Activated T-helper 17 cell treated with anti-CD3 and anti-CD28 coated beads, Interleukin-2, amount 50 U/mL, for 72 hours (primary cell): ENCODE data around the gene ME3. TPM values are rescaled to one million over a fixed set of nuclear protein-coding genes. Genes with fewer than 3 reads are reported as not detected.
"Not testable (repeated sequence)": the region's sequence is repeated elsewhere in the genome, so short reads cannot be mapped to it uniquely, and the experiment has no call there.

ENCODE experiments used
- ATAC-seq: fragments of 150-1000 bp; cut with Tn5 transposase; replicated peaks from 2 replicates; pipeline ENCODE4 v1.10.0; 2021; ENCODE audit warnings: mild to moderate bottlenecking, moderate library complexity
- H3K27ac Mint-ChIP-seq: one replicate; pipeline ENCODE4 v1.8.0; 2022; ENCODE audit warnings: mixed read lengths
- H3K27me3 Mint-ChIP-seq: one replicate; pipeline ENCODE4 v1.8.0; 2022; ENCODE audit warnings: mixed read lengths
- H3K36me3 Mint-ChIP-seq: one replicate; pipeline ENCODE4 v1.8.0; 2022; ENCODE audit warnings: low read depth, mild to moderate bottlenecking, mixed read lengths
- H3K4me1 Mint-ChIP-seq: one replicate; pipeline ENCODE4 v1.8.0; 2022; ENCODE audit warnings: mixed read lengths
- H3K4me3 Mint-ChIP-seq: one replicate; pipeline ENCODE4 v1.8.0; 2022; ENCODE audit warnings: mild to moderate bottlenecking, mixed read lengths
- H3K9me3 Mint-ChIP-seq: one replicate; pipeline ENCODE4 v1.8.0; 2022; ENCODE audit warnings: mixed read lengths
- total RNA-seq, 2 donors: library from RNA; stranded (reverse); gene quantifications; one replicate each; pipeline ENCODE4 v1.2.3, GENCODE V29; 2022

The ME3 gene
- total RNA-seq, 2 donors from 2014 or later = 1.5 to 2.9 TPM

DNA sequence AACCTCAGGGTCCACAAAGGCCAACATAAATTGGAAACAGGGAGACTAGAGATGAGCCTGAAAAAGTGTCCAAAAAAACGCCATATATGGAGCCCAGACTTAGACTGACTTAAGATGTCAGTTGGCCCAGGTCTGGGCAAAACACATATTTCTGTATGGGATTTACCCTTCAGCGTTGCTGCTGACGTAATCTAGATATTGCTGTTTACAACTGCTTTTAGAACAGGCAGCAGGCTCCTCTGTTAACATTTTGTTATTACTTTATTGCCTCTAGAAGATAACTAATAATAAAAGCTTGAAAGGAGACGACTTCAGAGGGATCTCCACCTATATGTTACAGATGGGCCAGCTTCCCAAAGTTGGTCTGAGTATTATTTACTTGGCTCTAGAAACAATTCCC is 8.7 kb downstream of the ME3 start:
- no peak for ATAC-seq
- H3K4me1 Mint-ChIP-seq = no peaks in the 10 kb centered on the region
- peaks cover 3% of the 10 kb centered on the region for H3K9me3 Mint-ChIP-seq
- no peaks in the 10 kb centered on the region for H3K36me3 Mint-ChIP-seq
- peaks cover 10% of the 10 kb centered on the region for H3K27me3 Mint-ChIP-seq
- no peak overlapping the region for H3K4me3 Mint-ChIP-seq
- no peak overlapping the region for H3K27ac Mint-ChIP-seq

DNA sequence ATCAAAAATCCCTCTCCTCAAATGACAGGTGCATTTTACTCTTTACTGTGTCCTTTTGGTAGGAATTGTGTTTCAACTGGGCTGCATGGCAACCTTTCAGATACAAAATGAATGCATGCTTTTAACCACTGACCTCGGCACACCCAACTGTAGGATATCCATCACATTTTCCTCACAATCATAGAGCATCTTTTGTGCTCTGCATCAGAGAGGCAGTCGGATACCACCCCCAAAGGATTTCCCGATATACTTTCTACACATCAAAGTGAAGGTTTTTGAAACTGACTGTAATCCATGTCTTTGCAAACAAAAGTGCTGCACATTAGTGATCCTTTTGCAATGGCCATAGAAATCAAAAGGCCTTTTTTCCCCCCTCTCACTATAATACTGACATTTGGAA is 9.1 kb downstream of the ME3 start:
- no peak overlapping the region for H3K27ac Mint-ChIP-seq
- peaks cover 5% of the 10 kb centered on the region for H3K9me3 Mint-ChIP-seq
- H3K4me1 Mint-ChIP-seq = no peaks in the 10 kb centered on the region
- no peak overlapping the region for H3K4me3 Mint-ChIP-seq
- H3K27me3 Mint-ChIP-seq = peaks cover 10% of the 10 kb centered on the region
- H3K36me3 Mint-ChIP-seq = no peaks in the 10 kb centered on the region
- no peak for ATAC-seq

- Mint-ChIP-seq H3K4me3 (no peak overlapping the region), H3K27me3 (no peaks in the 10 kb centered on the region), H3K4me1 (no peaks in the 10 kb centered on the region), H3K9me3 (peaks cover 8% of the 10 kb centered on the region), H3K36me3 (no peaks in the 10 kb centered on the region), H3K27ac (no peak overlapping the region)
- ATAC-seq = no peak
Measured at GRCh38 chr11:86660736-86661135, 11.7 kb downstream of the ME3 start.

GRCh38 chr11:86660088-86660487 is 12.3 kb downstream of the ME3 start:
- Mint-ChIP-seq H3K4me1 (no peaks in the 10 kb centered on the region), H3K27ac (no peak overlapping the region), H3K36me3 (no peaks in the 10 kb centered on the region), H3K4me3 (no peak overlapping the region), H3K9me3 (peaks cover 8% of the 10 kb centered on the region), H3K27me3 (no peaks in the 10 kb centered on the region)
- ATAC-seq = no peak

DNA sequence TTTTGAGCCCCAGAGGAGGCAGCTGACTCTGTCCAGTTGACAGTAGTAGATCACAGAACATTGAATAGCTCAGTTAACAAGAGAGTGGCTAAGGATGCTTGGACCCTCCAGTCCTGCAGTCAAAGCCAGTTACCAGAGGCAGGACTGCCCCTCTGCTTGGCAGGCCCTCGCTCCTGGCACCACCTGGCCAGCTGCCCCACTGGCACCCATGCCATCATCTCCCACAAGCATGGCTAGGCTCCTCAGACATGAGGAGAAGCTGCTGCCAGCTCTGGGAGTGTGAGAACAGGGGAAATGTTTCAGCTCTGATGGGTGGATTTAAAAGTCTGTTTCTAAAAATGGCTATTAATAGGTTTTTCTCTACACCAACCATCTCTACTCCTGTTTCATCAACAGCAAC is 13.9 kb downstream of the ME3 start:
- no peak overlapping the region for H3K27ac Mint-ChIP-seq
- no peaks in the 10 kb centered on the region for H3K4me1 Mint-ChIP-seq
- no peak for ATAC-seq
- H3K36me3 Mint-ChIP-seq = no peaks in the 10 kb centered on the region
- H3K9me3 Mint-ChIP-seq = peaks cover 9% of the 10 kb centered on the region
- peaks cover under 1% of the 10 kb centered on the region for H3K27me3 Mint-ChIP-seq
- no peak overlapping the region for H3K4me3 Mint-ChIP-seq

DNA sequence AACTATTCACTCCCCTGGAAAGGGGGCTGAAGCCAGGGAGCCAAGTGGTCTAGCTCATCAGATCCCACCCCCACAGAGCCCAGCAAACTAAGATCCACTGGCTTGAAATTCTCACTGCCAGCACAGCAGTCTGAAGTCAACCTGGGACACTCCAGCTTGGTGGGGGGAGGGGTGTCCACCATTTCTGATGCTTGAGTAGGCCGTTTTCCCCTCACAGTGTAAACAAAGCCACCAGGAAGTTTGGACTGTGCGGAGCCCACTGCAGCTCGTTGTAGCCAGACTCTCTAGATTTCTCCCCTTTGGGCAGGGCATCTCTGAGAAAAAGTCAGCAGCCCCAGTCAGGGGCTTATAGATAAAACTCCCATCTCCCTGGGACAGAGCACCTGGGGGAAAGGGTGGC is 27.2 kb downstream of the ME3 start:
- H3K9me3 Mint-ChIP-seq, H3K4me1 Mint-ChIP-seq, ATAC-seq, H3K27ac Mint-ChIP-seq, H3K36me3 Mint-ChIP-seq, H3K27me3 Mint-ChIP-seq, H3K4me3 Mint-ChIP-seq: not testable (repeated sequence)

DNA sequence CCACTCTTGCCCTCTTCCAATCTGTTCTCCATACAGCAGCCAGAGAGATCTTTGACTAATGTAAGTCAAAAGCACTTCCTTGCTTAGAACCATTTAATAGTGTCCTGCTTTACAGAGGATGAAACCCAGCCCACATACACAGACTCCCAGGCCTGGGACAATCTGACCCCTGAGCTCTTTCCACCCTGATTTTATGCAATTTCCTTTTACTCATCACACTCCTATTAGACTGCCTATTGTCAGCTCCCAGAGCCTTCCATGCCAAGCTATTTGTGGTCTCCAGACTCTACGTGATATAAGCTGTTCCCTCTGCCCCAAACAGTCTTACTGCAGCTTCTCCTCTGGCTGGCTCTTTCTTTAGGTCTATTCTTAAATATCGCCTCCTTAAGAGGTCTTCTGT is 28.1 kb downstream of the ME3 start:
- Mint-ChIP-seq H3K27ac (no peak overlapping the region), H3K9me3 (peaks cover 5% of the 10 kb centered on the region), H3K4me1 (no peaks in the 10 kb centered on the region), H3K27me3 (peaks cover 5% of the 10 kb centered on the region), H3K4me3 (no peak overlapping the region), H3K36me3 (no peaks in the 10 kb centered on the region)
- no peak for ATAC-seq

- ATAC-seq = no peak
- no peaks in the 10 kb centered on the region for H3K4me1 Mint-ChIP-seq
Measured at GRCh38 chr11:86641537-86642261, 30.7 kb downstream of the ME3 start.

DNA sequence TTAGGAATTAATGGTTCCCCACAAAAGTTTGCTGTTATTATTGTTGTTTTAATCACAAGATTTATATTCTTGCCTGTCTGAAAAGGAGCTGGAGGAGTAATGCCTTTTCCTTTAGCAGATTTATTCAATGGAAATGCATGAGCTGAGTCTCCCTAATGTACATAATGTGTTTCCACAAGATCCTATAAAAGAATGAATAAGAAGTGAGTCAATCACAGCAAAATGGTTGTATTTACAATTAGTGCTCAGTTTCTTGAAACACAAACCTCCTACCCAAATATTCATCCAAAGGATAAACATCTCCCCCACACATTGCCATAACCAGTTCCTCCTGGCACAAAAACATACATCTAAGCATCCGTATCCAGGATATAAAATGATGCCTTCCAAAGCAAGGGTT is 33.3 kb downstream of the ME3 start:
- Mint-ChIP-seq H3K36me3 (no peaks in the 10 kb centered on the region), H3K27me3 (no peaks in the 10 kb centered on the region), H3K27ac (no peak overlapping the region), H3K9me3 (no peaks in the 10 kb centered on the region), H3K4me1 (no peaks in the 10 kb centered on the region), H3K4me3 (no peak overlapping the region)
- no peak for ATAC-seq

More at GRCh38 chr11:86641537-86642261, 30.7 kb downstream of the ME3 start:
- no peaks in the 10 kb centered on the region for H3K9me3 Mint-ChIP-seq
- H3K4me3 Mint-ChIP-seq = no peak overlapping the region
- H3K27me3 Mint-ChIP-seq = no peaks in the 10 kb centered on the region
- no peak overlapping the region for H3K27ac Mint-ChIP-seq
- H3K36me3 Mint-ChIP-seq = no peaks in the 10 kb centered on the region

DNA sequence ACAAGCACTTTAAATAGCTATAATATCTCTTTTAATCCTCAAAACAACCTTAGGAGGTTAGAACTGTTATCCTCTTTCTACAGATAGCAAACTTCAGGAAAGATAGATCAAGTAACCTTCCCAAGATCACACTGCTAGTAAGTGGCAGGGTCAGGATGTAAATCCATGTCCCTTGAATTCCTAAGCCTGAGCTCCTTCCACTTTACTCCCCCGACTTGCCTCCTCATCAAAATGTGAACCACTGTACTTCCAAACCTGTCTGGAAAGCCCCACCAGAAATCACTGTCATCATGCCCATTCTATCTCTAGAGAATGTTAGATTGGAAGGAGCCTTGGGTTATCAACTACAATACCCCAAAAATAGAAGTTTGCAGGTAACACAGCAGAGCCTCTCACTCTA is 33.7 kb downstream of the ME3 start:
- no peaks in the 10 kb centered on the region for H3K4me1 Mint-ChIP-seq
- no peak overlapping the region for H3K4me3 Mint-ChIP-seq
- no peak for ATAC-seq
- H3K27ac Mint-ChIP-seq = no peak overlapping the region
- no peaks in the 10 kb centered on the region for H3K9me3 Mint-ChIP-seq
- H3K27me3 Mint-ChIP-seq = no peaks in the 10 kb centered on the region
- H3K36me3 Mint-ChIP-seq = no peaks in the 10 kb centered on the region

DNA sequence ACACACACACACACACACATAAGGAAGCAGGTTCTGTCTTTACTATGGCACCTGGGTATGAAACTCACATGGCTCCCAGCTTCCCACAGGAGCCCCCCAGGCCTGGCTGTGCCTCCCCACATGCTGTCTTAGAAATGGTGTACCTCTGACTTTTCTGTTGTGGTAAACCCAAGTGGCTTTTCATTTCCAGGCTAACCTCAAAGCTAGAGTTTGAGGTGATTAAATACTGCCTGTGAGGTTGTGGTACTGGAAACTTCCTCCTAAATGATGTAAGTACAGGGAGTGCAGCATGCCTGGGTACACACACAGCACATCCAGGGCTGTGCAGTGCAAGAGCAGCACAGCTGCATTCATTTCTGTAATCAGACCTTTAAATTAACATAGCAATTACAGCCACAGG is 34.4 kb downstream of the ME3 start:
- H3K4me1 Mint-ChIP-seq = peaks cover 5% of the 10 kb centered on the region

GRCh38 chr11:86636275-86636674 is 36.1 kb downstream of the ME3 start:
- Mint-ChIP-seq H3K27me3 (no peaks in the 10 kb centered on the region), H3K36me3 (no peaks in the 10 kb centered on the region), H3K9me3 (no peaks in the 10 kb centered on the region), H3K4me1 (peaks cover 5% of the 10 kb centered on the region), H3K27ac (no peak overlapping the region), H3K4me3 (no peak overlapping the region)
- no peak for ATAC-seq

More for the DNA sequence above, 34.4 kb downstream of the ME3 start:
- ATAC-seq = peak; percentile 87
- H3K27ac Mint-ChIP-seq = no peak overlapping the region
- H3K9me3 Mint-ChIP-seq = no peaks in the 10 kb centered on the region
- H3K4me3 Mint-ChIP-seq = no peak overlapping the region
- no peaks in the 10 kb centered on the region for H3K36me3 Mint-ChIP-seq
- no peaks in the 10 kb centered on the region for H3K27me3 Mint-ChIP-seq

- Mint-ChIP-seq H3K27ac (peak overlapping the region; percentile 6), H3K27me3 (no peaks in the 10 kb centered on the region)
Measured at GRCh38 chr11:86632499-86633269, 39.7 kb downstream of the ME3 start.

GRCh38 chr11:86630229-86630981 is 42.0 kb downstream of the ME3 start:
- H3K4me1 Mint-ChIP-seq = peaks cover 5% of the 10 kb centered on the region
- H3K9me3 Mint-ChIP-seq = no peaks in the 10 kb centered on the region
- no peak for ATAC-seq
- no peak overlapping the region for H3K4me3 Mint-ChIP-seq
- H3K27me3 Mint-ChIP-seq = no peaks in the 10 kb centered on the region
- H3K36me3 Mint-ChIP-seq = no peaks in the 10 kb centered on the region
- H3K27ac Mint-ChIP-seq = no peak overlapping the region

More at GRCh38 chr11:86632499-86633269, 39.7 kb downstream of the ME3 start:
- H3K4me1 Mint-ChIP-seq = peaks cover 5% of the 10 kb centered on the region
- no peaks in the 10 kb centered on the region for H3K36me3 Mint-ChIP-seq
- ATAC-seq = peak; percentile 97
- H3K4me3 Mint-ChIP-seq = no peak overlapping the region
- H3K9me3 Mint-ChIP-seq = no peaks in the 10 kb centered on the region
